Testis (tissue), 3 donors: ENCODE data around the gene GABRB1. TPM values are rescaled to one million over a fixed set of nuclear protein-coding genes. Genes with fewer than 3 reads are reported as not detected.

Experiments used
- DNase-seq: peaks from one replicate; pipeline ENCODE4 v3.0.0-alpha.2; 2019
- H3K27ac ChIP-seq, 2 donors: fragments of 200-600 bp; sonication (generic); one replicate each; pipeline ENCODE4 v1.5.1; 2019
- H3K27me3 ChIP-seq: fragments of 200-600 bp; sonication (generic); one replicate; pipeline ENCODE4 v1.5.1; 2019
- H3K36me3 ChIP-seq: fragments of 200-600 bp; sonication (generic); one replicate; pipeline ENCODE4 v1.5.1; 2017; ENCODE audit warnings: low read depth; ENCODE audit errors: missing control alignments
- H3K4me1 ChIP-seq: fragments of 200-600 bp; sonication (generic); one replicate; pipeline ENCODE4 v1.5.1; 2019
- H3K4me3 ChIP-seq, 2 donors: fragments of 200-600 bp; sonication (generic); one replicate each; pipeline ENCODE4 v1.5.1; 2017 to 2019
- H3K9me3 ChIP-seq: fragments of 200-600 bp; sonication (generic); one replicate; pipeline ENCODE4 v1.5.1; 2017
- CTCF ChIP-seq, 3 experiments: fragments of 450-650 bp in 2 of 3; fragments of 200-600 bp in 1 of 3; sonication (generic) in 1 of 3; IDR thresholded peaks; one replicate each; pipeline ENCODE4 v1.5.1; 2016 to 2019; ENCODE audit warnings: antibody characterized with exemption in 3 of 3, mild to moderate bottlenecking in 2 of 3, moderate library complexity in 1 of 3
- POLR2A ChIP-seq: fragments of 450-650 bp; IDR thresholded peaks from one replicate; pipeline ENCODE4 v1.6.1; 2017; ENCODE audit warnings: antibody characterized with exemption, mild to moderate bottlenecking, moderate library complexity
- WGBS, 2 donors: methylation state at CpG; one replicate each; pipeline ENCODE4 v1.1.5; 2018; 5-methylcytosine and 5-hydroxymethylcytosine counted together
- intact Hi-C: fragments of 100-400 bp; cut with DNase I; formaldehyde crosslinking; loops from one replicate; pipeline ENCODE4 v1.15.1; 2023; ENCODE audit warnings: low total_unique reads
- polyA plus RNA-seq: library from polyadenylated mRNA; stranded (reverse); fragments of 350-450 nt; fragmentation: Illumina TruSeq; extraction: RNeasy Lipid Tissue Mini Kit (QIAGEN cat#74804); gene quantifications from one replicate; pipeline ENCODE4 v1.2.3, GENCODE V29; 2014; ENCODE audit warnings: low read depth, low replicate concordance; ENCODE audit not compliant: insufficient read depth
- total RNA-seq, 2 donors: library from RNA; depleted of rRNA; stranded (reverse); fragments of >200 nt; gene quantifications; one replicate each; pipeline ENCODE4 v1.2.3, GENCODE V29; 2016

The GABRB1 gene
- total and polyA plus RNA-seq, 3 donors from 2014 or later: 0.50 to 0.87 TPM; not detected in 1

- TF ChIP-seq CTCF (IDR thresholded peaks at IDR 0.05): no peak
- no peak for TF ChIP-seq POLR2A
- Histone ChIP-seq H3K9me3 (no peaks in the 10 kb centered on the region), H3K36me3 (no peaks in the 10 kb centered on the region), H3K4me3 (no peak overlapping the region), H3K4me1 (no peaks in the 10 kb centered on the region), H3K27ac (no peak overlapping the region), H3K27me3 (no peaks in the 10 kb centered on the region)
- intact Hi-C loops: no loop called here
- WGBS, 2 donors: 70 to 74% methylated on average over 2 of the region's 2 CpGs
- DNase-seq: no peak
Measured at GRCh38 chr4:47367761-47368160, 336.4 kb downstream of the GABRB1 start.

GRCh38 chr4:47368211-47368610 is 336.8 kb downstream of the GABRB1 start:
- intact Hi-C loops: no loop called here
- H3K27me3 ChIP-seq: no peaks in the 10 kb centered on the region
- no peaks in the 10 kb centered on the region for H3K9me3 ChIP-seq
- H3K36me3 ChIP-seq: no peaks in the 10 kb centered on the region
- WGBS, 2 donors: 75 to 80% methylated on average over 1 of the region's 1 CpG
- no peak for DNase-seq
- H3K4me1 ChIP-seq: no peaks in the 10 kb centered on the region
- no peak for TF ChIP-seq POLR2A
- TF ChIP-seq CTCF (IDR thresholded peaks at IDR 0.05): no peak
- H3K27ac ChIP-seq: no peak overlapping the region
- H3K4me3 ChIP-seq: no peak overlapping the region

GRCh38 chr4:47372561-47372960 is 341.2 kb downstream of the GABRB1 start:
- WGBS, 2 donors: 63 to 76% methylated on average over 2 of the region's 2 CpGs

GRCh38 chr4:47373174-47373573 is 341.8 kb downstream of the GABRB1 start:
- H3K27ac ChIP-seq: no peak overlapping the region
- TF ChIP-seq CTCF (IDR thresholded peaks at IDR 0.05): no peak
- no peak overlapping the region for H3K4me3 ChIP-seq
- H3K36me3 ChIP-seq: no peaks in the 10 kb centered on the region
- no peaks in the 10 kb centered on the region for H3K9me3 ChIP-seq
- intact Hi-C loops: no loop called here
- no peak for DNase-seq
- no peaks in the 10 kb centered on the region for H3K4me1 ChIP-seq
- H3K27me3 ChIP-seq: no peaks in the 10 kb centered on the region

More at GRCh38 chr4:47372561-47372960, 341.2 kb downstream of the GABRB1 start:
- H3K27me3 ChIP-seq: no peaks in the 10 kb centered on the region
- no peaks in the 10 kb centered on the region for H3K9me3 ChIP-seq
- no peak for TF ChIP-seq POLR2A
- TF ChIP-seq CTCF (IDR thresholded peaks at IDR 0.05): no peak
- H3K4me3 ChIP-seq: no peak overlapping the region
- no peak overlapping the region for H3K27ac ChIP-seq
- intact Hi-C loops: no loop called here
- DNase-seq: no peak
- H3K4me1 ChIP-seq: no peaks in the 10 kb centered on the region
- H3K36me3 ChIP-seq: no peaks in the 10 kb centered on the region

- Histone ChIP-seq H3K27ac (no peak overlapping the region), H3K9me3 (no peaks in the 10 kb centered on the region), H3K27me3 (no peaks in the 10 kb centered on the region), H3K4me1 (no peaks in the 10 kb centered on the region), H3K4me3 (no peak overlapping the region), H3K36me3 (no peaks in the 10 kb centered on the region)
- no peak for TF ChIP-seq POLR2A
- no peak for TF ChIP-seq CTCF (IDR thresholded peaks at IDR 0.05)
- no peak for DNase-seq
- whole genome bisulfite sequencing, 2 donors: 88 to 89% methylated on average over 3 of the region's 3 CpGs
- intact Hi-C loops: no loop called here
Measured at GRCh38 chr4:47373709-47374108, 342.3 kb downstream of the GABRB1 start.
